ENCODE measurements around the gene DPH3.

DNA sequence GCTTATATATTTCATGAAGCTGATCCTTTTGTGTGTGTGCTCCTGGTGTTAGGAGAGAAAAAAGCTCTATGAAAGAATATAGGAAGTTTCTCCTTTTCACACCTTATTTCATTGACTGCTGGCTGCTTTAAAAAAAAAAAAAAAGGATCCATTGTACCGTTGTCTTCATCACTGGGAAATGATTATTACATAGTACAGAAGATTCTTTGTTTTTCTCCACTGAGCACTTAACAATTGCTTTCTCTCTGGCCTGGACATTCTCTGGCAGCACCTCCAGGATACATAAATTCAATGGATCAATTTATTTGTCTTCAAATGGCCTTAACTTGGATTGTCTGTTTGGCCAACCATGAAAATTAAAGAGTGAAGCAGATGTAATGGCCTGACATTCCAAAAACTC lies 37.2 kb downstream of the DPH3 start:
- no peak for TF ChIP-seq POLR2AphosphoS5 (IDR thresholded peaks at IDR 0.05; ENCODE audit: low read depth, low read length)
- TF ChIP-seq, protein P1, sequence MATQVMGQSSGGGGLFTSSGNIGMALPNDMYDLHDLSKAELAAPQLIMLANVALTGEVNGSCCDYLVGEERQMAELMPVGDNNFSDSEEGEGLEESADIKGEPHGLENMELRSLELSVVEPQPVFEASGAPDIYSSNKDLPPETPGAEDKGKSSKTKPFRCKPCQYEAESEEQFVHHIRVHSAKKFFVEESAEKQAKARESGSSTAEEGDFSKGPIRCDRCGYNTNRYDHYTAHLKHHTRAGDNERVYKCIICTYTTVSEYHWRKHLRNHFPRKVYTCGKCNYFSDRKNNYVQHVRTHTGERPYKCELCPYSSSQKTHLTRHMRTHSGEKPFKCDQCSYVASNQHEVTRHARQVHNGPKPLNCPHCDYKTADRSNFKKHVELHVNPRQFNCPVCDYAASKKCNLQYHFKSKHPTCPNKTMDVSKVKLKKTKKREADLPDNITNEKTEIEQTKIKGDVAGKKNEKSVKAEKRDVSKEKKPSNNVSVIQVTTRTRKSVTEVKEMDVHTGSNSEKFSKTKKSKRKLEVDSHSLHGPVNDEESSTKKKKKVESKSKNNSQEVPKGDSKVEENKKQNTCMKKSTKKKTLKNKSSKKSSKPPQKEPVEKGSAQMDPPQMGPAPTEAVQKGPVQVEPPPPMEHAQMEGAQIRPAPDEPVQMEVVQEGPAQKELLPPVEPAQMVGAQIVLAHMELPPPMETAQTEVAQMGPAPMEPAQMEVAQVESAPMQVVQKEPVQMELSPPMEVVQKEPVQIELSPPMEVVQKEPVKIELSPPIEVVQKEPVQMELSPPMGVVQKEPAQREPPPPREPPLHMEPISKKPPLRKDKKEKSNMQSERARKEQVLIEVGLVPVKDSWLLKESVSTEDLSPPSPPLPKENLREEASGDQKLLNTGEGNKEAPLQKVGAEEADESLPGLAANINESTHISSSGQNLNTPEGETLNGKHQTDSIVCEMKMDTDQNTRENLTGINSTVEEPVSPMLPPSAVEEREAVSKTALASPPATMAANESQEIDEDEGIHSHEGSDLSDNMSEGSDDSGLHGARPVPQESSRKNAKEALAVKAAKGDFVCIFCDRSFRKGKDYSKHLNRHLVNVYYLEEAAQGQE (IDR thresholded peaks at IDR 0.05; ENCODE audit: insufficient read depth in 1 of 2, low read depth in 2 of 2, low read length in 2 of 2): no peak
- TF ChIP-seq TAF1 (IDR thresholded peaks at IDR 0.05; ENCODE audit: borderline replicate concordance, insufficient read depth, low read length): no peak
